Activated T-cell treated with anti-CD3 and anti-CD28 coated beads for 24 hours (primary cell): ENCODE data around the gene TSPAN17.

Experiments used
- DNase-seq: peaks from one replicate; pipeline ENCODE4 v3.0.0-alpha.2; 2020; ENCODE audit warnings: low read depth

The TSPAN17 gene

DNA sequence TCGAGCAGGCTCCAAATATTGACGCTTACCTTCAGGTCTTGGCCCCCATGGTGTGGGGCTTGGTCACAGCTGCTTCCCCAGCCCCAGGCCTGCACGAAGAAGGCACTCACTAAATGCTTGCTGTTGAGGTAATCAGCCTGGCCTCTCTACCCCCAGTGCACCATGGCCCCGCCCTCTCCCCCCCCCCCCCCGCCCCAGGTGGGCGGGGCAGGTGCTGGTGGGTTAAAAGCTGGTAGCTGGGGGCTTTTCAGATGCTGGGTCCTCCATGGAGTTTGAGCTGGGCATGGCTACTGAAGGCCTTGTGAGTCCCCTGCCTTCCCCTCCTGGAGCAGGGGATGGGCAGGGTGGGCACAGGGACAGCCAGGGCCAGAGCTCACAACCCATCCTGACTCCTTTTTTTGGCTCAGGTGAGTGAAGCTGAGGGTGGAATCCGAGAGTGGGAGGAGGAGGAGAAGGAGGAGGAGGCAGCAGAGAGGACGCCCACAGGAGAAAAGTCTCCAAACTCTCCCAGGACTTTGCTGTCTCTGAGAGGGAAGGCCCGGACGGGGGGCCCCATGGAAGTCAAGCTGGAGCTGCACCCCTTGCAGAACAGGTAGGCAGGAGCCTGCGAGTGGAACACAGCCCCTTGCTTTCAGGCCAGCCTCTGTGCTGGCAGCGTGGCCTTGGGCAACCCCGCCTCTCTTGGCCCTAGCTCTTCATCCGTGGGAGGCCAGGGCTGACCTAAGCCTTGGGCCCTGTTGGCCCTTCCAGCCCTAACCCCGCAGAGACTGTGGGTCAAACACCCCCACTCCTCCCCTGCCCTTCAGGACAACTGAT is 4.4 kb upstream of the TSPAN17 start:
- no peak for DNase-seq

DNA sequence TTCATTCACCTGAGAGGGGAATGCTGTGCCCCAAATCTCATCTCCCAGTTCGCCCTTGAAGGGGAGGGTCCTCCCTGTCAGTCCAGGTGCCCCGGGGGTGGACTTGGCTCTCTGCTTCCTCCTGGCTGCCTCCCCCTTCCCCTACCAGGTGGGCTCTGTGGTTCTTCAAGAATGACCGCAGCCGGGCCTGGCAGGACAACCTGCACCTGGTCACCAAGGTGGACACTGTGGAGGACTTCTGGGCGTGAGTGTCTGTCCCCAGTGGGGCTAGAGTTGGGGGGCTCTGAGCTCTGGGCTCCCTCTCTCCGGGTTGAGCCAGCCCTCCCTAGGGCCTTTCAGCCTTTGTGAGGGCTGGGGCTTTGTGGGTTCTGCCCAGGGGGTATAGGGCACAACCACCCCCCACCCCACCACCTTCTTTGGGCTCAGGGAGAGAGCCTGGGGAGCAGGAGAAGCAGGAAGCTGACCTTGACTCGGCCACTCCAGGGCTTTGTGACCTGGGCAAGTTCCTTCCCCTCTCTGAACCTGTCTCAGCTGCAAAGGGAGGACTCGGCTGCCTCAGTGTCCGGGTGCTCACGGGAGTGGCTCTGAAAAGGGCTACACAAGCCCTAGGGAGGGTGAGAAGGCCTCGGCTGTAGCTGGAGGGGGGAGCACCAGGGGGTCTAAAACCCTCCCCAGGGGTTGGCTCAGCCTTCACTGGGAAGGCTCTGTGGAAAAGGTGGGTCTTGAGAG is 3.6 kb upstream of the TSPAN17 start:
- no peak for DNase-seq

DNA sequence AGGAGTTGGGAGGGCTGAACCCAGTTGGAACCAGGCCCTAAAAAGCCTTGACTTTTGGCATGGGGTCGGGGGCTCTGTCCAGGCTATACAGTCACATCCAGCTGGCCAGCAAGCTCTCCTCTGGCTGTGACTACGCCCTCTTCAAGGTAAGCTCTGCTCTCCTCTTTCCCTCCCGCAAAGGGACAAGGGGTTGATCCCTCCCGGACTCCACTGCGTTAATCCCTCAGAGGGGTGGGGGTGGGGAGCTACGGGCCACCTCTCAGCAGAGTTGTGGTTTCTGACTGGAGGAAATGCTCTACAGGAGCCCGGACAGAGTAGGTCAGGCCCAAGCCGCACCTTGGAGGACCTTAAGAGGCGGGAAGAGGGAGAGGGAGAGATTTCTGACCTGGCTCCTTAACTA is 3.0 kb upstream of the TSPAN17 start:
- no peak for DNase-seq

DNA sequence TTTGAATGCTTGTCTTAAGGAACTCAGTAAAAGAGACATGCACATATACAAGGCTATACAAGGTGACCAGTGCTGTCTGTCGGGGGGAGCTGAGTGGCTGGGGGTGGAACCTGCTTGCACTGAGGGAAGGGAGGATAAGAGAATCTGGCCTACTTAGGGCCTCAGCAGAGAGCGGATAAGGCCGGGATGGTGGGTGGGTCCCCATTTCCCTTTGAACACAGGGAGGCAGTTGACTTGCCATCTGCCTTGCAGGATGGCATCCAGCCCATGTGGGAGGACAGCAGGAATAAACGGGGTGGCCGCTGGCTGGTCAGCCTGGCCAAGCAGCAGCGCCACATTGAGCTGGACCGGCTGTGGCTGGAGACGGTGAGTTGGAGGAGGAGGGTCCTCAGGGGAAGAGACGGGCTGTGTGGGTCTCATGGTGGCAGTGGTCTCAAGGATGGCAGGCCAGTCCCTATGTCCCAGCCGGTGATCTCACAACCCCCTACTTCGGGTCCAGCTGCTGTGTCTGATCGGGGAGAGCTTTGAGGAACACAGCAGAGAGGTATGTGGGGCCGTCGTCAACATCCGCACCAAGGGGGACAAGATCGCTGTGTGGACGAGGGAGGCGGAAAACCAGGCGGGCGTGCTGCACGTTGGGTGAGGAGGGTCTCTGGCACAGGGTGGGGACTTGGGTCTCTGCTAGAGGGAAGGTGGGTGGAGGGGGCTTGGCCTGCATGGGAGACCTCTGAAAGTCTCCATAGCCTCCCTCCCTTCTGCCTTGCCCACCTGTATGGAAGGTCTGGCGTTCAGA is 2.2 kb upstream of the TSPAN17 start:
- DNase-seq: no peak

DNA sequence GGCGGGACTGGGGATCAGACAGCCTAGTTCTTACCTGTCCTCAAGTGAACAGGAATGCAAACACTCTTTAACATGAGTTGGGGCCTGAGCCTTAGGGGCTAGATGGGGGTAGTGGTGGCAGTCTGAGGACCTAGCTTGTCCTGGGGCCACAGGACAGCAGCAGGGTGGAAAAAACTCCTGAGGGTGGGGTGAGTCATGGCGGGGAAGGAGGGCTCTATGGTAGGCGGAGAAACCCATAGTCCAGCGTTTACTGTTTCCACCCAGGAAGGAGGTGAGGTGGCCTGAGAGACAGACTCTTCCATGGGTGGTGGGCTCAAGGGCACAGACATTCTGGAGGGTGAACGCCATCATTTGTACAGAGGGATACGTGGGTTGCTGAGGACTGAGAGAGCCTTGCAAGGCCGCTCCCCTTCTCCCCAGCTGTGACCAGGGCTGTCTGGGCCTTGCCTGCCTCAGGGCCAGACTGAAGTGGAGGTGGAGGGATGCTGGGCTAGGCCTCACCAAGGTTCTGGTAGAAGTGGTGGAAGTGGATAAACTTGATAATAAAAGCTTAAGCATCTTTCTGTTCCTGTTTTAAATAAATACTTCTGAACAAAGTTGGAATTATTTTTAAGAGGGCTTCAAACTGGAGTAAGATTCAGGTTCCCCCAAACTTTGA is 1.1 kb upstream of the TSPAN17 start:
- no peak for DNase-seq

DNA sequence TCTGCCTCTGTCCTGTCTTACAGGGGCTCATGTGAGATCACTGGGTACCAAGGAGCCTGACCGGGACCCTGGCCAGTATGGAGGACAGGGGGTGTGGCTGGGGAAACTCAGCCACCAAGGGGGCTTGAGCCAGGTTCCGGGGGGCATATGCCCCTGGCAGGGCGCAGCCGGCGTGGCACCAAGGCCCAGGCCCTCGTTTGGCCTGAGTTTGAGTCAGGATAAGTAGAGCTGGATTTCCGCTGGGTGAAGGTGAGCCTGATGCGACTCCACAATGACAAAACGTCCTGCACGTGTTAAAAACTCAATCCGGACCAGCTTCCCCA is 616 bp upstream of the TSPAN17 start:
- no peak for DNase-seq

DNA sequence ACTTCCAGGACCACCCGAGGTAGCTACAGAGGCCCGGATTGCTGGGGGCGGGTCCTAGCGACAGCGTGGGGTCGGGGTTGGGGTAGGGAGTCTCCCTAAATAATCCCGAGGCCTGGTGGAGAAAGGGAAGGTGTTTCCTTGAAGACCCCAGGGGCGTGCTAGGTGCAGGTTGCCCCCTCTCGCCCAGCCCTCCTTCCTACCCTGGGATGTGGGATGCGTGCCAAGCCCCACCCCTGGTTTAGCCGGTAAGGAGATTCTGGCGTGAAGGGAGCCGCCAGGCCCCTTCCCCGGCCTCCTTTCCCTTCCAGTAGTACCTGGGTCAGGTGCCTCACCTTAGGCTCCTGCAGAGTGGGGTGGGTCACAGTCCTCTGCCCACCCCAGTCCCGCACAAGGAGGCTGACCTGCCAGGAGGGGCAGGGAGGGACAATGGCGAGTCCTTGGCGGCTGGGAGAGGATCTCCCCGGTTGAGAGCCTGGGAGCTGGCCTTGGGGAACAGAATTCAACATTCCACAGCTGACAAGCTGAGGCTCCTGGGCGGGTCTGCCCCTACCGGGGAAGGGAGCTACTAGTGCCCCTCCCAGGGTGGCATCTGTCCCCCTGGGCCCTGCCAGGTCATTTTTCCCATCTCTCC is 674 bp downstream of the TSPAN17 start:
- no peak for DNase-seq

DNA sequence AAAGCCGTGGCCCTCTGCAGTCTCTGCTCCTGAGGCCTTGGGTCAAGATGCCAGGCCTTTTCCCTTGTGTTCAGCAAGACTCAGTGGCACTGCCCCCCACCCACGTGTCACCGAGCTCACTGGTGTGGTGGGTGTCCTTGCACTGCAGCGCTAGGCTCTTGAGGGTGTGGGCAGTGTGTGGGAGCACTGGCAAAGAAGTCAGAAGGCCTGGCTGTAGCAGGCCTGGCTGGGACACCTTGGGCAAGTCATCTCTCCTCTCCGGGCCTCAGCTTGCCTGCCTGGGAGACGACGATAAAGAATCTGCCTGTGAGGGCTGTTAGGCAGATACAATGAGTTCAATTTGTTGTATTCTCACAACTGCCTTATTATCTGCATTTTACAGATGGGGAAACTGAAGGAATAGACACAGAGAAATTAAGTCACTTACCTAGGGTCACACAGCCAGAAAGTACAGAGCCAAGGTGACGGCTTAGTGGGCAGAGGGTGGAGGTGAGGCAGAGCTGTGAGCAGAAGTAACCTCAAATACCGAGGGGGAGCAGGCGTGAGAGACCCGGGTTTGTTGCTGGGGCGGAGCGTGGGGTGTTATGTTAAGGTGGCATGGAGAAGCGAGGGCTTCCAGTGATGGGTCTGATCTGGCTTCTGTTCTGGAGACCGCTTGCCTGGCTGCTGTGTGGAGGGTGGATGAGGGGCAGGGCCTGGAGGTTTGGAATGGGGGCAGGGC is 1.4 kb downstream of the TSPAN17 start:
- no peak for DNase-seq

DNA sequence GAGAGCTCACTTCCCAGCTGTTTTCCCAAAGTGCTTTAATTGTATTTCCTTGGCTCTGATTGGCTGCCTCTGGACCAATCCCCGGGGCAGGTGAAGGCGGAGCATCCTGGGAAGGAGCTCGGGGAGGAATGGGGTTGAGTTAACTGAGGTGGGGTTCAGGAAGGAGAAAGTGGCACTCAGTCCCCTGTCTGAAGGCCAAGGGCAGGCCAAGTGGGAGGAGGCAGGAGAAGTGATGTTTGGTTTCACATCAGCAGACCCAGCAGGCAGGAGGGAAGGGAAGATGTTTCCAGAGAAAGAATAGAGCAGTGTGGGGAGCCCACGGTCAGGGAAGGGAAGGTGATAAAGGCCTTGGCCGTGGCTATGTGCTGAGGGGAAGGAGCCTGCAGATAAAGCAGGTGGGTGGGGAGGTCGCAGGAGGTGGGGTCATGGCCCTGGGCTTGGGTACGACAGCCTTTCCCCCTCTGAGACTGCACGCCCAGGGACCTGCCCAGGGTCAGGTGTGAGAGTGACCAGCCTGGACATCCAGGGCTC is 3.1 kb downstream of the TSPAN17 start:
- DNase-seq: no peak

DNA sequence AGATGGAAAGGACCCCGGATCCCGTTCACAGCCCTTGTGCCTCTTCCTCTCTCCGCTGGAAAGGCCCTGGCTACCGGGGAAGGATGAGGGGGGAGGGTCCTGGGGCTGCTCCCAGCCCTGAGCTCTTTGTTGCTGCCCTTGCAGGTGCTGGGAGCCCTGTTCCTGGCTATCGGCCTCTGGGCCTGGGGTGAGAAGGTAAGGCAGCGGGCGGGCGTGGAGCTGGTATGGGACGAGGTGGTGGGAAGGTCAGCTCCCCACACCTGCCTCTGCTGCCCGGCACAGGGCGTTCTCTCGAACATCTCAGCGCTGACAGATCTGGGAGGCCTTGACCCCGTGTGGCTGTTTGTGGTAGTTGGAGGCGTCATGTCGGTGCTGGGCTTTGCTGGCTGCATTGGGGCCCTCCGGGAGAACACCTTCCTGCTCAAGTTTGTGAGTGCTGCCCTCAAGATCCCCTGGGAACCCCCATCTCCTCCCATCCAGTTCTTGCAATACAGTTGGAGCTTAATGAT is 4.2 kb downstream of the TSPAN17 start:
- no peak for DNase-seq

DNA sequence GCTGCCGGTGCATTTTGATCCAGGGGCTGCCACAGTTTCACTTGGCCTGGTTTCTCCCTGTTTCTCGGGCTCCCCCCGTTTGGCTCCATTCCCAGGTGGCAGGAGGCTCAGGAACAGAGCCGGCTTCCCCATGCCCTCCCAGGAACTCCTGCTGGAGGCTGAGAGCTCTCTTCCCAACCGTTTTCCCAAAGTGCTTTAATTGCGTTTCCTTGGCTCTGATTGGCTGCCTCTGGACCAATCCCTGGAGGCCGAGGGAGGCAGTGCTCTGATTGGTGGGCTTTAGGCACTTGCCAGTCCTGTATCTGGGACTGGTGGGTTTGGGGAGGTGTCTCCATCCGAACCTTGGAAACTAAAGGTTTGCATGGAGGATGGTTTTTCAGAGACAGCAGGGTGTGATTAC is 4.9 kb downstream of the TSPAN17 start:
- no peak for DNase-seq

DNA sequence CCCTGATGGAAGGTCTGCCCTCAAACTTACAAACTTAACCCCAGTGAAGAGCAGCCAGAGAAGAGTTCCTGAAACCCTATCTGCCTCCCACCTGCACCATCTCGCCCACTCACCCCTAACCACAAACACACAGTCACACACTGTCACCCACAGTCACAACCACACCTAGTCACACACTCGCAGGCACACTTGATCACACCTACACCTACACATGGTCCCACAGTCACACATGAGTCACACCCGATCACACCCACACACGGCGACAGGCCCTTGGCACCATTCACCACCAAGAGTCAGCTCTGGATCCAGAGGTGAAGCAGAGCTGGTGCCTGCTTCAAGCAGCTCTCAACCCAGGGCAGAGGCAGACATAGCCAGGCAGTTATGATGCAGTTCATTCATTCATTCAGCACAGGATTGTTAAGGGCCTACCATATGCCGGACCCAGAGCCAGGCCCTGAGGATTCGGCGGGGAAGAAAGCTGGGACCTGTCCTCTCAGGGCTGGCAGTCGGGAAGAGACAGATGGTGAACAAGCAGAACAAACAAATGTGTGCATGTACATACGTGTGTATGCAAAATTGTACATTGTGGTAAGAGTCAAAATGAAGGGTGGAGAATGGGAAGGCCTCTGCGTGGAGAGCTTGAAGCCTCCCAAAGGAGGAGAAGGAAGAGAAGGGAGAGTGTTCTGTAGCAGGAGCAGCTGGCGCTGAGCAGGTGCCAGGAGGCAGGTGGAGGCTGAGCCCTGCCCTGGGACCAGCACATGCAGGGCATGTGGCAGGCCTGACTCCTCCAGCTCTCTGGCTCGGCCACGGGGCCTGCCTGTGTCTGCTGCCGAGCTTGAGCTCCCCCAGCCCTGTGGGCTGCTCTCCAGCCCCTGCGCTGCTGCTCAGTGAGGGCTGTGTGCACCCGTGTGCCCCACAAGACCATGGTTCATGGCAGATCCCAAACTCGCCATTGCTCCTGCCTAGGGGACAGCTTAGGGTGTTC is 6.4 kb downstream of the TSPAN17 start:
- DNase-seq: peak; percentile 76

DNA sequence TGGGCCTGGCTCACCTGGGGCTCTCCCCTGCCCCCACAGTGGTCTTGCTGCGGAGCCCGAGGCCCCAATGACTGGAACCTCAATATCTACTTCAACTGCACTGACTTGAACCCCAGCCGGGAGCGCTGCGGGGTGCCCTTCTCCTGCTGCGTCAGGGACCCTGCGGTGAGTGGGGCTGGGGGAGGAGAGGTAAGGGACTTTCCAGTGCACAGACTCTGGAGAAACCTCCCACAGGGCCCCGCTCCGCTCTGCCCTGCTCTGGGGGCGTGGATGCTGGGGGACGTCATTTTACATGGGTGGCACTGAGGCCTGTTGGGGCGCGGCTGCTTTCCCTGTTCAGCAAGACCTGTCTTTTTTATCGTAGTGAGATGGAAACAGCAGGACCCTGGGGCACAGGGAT is 7.6 kb downstream of the TSPAN17 start:
- DNase-seq: no peak

DNA sequence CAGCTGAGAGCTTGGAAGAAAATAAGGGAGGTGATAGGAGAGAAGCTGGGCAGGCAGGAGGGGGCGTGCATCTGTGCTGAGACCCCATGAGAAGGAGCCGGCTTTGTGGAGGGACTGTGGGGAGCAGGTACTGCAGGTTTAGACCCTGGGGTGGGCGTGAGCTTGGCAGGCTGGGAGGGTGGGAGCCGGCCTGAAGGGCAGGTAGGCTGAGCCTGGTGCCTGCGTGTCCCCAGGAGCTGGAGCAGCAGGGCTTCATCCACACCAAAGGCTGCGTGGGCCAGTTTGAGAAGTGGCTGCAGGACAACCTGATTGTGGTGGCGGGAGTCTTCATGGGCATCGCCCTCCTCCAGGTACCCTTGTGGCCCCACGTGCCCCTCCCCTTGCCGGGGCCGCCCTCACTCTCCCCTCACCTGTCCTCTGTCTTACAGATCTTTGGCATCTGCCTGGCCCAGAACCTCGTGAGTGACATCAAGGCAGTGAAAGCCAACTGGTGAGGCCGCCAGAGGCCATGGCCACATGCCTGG is 9.2 kb downstream of the TSPAN17 start:
- DNase-seq: no peak

DNA sequence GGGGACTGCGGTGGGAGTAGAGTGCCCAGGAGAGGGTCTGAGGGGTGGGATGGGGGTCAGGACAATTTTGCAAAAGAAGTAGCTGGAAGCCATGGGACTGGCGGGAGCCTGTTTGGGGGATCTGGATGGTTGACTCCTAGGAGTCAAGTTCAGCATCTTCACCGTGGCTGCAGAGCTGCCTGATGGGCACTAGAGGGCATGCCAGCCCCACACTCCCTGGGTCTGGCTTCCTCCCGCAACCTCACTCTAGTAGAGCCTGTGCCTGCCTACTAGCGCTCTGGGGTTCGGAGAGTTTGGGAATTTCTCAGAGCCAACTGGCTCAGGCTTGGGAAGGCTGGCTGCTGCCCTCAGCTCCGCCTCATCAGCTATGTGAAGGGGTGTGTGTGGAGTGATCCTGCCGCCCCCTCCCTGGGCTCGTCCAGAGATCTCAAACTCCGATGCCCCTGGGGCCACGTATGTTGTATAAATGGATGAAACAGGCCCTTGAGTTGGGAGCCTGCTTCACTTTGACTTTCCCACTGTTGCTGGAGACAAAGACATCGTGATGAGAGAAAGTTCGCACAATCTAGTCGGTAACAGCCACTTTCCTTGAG is 10.8 kb downstream of the TSPAN17 start:
- DNase-seq: peak; percentile 61

DNA sequence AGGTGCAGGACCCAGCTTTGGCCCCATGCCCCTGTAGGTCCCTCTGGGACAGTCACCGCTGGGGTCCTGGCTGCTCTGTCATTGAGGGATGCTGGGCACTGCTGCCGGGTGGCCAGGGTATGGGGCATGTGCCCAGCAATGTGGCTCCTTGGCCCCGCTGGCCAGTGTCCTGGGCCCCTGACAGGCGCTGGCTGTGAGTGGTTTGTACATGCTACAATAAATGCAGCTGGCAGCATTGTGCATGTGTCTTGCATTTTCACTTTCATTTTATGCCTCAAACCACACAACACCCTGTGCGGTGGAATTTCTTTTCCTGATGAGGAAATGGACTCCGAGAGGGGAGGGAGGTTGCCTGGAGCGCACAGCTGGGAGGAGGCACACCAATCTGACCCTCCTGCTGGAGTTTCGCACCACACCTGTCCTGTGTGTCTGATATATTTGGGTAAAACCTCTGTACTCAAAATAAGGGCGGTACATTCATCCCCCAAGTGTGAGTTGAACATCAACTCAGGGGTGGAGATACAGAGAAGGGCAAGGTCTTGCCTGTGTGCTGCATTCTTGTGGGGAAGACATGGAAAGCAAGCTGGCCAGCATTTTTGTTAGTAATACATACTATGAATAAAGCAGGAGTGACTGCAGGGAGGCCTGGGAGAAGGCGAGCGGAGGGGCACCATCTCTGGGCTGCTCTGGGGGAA is 11.7 kb downstream of the TSPAN17 start:
- DNase-seq: no peak

DNA sequence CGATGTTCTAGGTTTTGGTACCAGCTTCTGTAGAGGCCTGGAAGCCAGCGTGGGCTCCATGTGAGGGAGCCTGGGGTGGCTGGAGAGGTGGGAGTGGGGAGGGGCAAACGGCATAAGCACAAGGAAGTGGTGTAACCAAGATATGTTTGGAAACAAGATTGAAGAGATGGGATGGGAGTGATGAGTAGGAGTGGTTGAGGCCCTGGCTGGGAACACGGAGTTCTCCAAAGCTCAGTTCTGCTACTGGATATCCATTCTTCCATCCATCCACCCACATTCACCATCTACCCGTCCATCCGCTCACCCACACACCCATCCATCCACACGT is 12.2 kb downstream of the TSPAN17 start:
- no peak for DNase-seq

DNA sequence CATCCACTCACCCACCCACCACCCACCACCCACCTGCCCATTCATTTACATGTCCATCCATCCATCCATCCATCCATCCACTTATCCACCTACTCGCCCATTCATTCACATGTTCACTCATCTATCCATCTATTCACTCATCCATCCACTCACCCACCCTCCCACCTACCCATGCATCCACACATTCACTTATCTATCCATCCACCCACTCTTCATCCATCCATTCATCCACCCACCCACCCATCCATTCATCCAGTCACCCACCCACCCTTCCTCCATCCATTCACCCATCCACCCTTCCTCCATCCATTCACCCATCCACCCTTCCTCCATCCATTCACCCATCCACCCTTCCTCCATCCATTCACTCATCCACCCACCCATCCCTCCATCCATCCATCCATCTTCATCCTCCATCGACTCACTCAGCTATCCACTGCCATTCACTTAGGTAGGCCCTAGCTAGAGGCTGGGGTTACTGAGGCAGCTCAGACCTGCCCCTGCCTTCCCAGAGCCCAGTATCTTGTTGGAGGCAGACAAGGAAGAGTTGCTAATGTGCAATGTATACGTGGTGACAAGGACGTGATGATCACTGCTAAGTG is 12.7 kb downstream of the TSPAN17 start:
- no peak for DNase-seq
